ENCODE measurements around the gene DHX29.
A peak's percentile ranks its signal among the peaks of the same experiment; 100 is the strongest.
"Not testable (repeated sequence)": the region's sequence is repeated elsewhere in the genome, so short reads cannot be mapped to it uniquely, and the experiment has no call there.

DHX29 gene

GRCh38 chr5:55307383-55308253, at the start of gene DHX29, which contains the start of gene MTREX:
Gene DHX29, minus strand, starts transcription at chr5:55307694. Its CDS starts 121 bp downstream, at chr5:55307573.
Gene MTREX, plus strand, starts transcription at chr5:55307989. Its CDS starts 25 bp downstream, at chr5:55308014.
- peak; percentile 98 for DNase-seq

- no peak for DNase-seq
Observed at GRCh38 chr5:55356896-55357295, 49.4 kb upstream of the DHX29 start.

- no peak for DNase-seq
Observed at GRCh38 chr5:55350754-55351153, 43.3 kb upstream of the DHX29 start.

GRCh38 chr5:55347786-55348185, 40.3 kb upstream of the DHX29 start:
- DNase-seq = no peak

GRCh38 chr5:55345327-55345726, 37.8 kb upstream of the DHX29 start:
- no peak for DNase-seq

- DNase-seq = peak; percentile 89
Observed at GRCh38 chr5:55344392-55344992, 37.0 kb upstream of the DHX29 start.

GRCh38 chr5:55343609-55344008, 36.1 kb upstream of the DHX29 start:
- no peak for DNase-seq

GRCh38 chr5:55343107-55343506, 35.6 kb upstream of the DHX29 start:
- no peak for DNase-seq

GRCh38 chr5:55338810-55339243, 31.3 kb upstream of the DHX29 start:
- no peak for DNase-seq

- no peak for DNase-seq
Observed at GRCh38 chr5:55338092-55338613, 30.7 kb upstream of the DHX29 start.

GRCh38 chr5:55333811-55334210, 26.3 kb upstream of the DHX29 start:
- DNase-seq = no peak

GRCh38 chr5:55333017-55333416, 25.5 kb upstream of the DHX29 start:
- no peak for DNase-seq

- no peak for DNase-seq
Observed at GRCh38 chr5:55331321-55331720, 23.8 kb upstream of the DHX29 start.

GRCh38 chr5:55327281-55327680, 19.8 kb upstream of the DHX29 start:
- DNase-seq = no peak

- DNase-seq = no peak
Observed at GRCh38 chr5:55325621-55326020, 18.1 kb upstream of the DHX29 start.

GRCh38 chr5:55324815-55325418, 17.4 kb upstream of the DHX29 start:
- peak; percentile 62 for DNase-seq

GRCh38 chr5:55324006-55324405, 16.5 kb upstream of the DHX29 start:
- no peak for DNase-seq

GRCh38 chr5:55320571-55320970, 13.1 kb upstream of the DHX29 start:
- no peak for DNase-seq

GRCh38 chr5:55319491-55319890, 12.0 kb upstream of the DHX29 start:
- DNase-seq = no peak

GRCh38 chr5:55318237-55318636, 10.7 kb upstream of the DHX29 start:
- not testable (repeated sequence) for DNase-seq

- no peak for DNase-seq
Observed at GRCh38 chr5:55316837-55317236, 9.3 kb upstream of the DHX29 start.

- no peak for DNase-seq
Observed at GRCh38 chr5:55316289-55316688, 8.8 kb upstream of the DHX29 start.

- no peak for DNase-seq
Observed at GRCh38 chr5:55313870-55314617, 6.5 kb upstream of the DHX29 start.
